ACC112 (cell line): Measurements from ENCODE around the gene NPIPB2.

Experiments
- H2AFZ ChIP-seq: fragments of 200-600 bp; sonication (generic); one replicate; pipeline ENCODE4 v1.6.0; 2017; ENCODE audit warnings: antibody characterized with exemption, low read length; ENCODE audit not compliant: unreplicated experiment
- H3K27ac ChIP-seq: fragments of 200-600 bp; sonication (generic); 2 replicates; pipeline ENCODE4 v1.5.1; 2014; ENCODE audit warnings: low read depth, mild to moderate bottlenecking, antibody characterized with exemption, low read length, moderate library complexity
- H3K27me3 ChIP-seq: fragments of 200-600 bp; sonication (generic); 2 replicates; pipeline ENCODE4 v1.6.1; 2014; ENCODE audit warnings: mild to moderate bottlenecking, antibody characterized with exemption, low read length, moderate library complexity, mixed read lengths; ENCODE audit not compliant: insufficient read depth
- H3K36me3 ChIP-seq: fragments of 200-600 bp; sonication (generic); 2 replicates; pipeline ENCODE4 v1.6.1; 2016; ENCODE audit warnings: mild to moderate bottlenecking, antibody characterized with exemption, low read length, moderate library complexity, mixed read lengths; ENCODE audit not compliant: insufficient read depth
- H3K4me1 ChIP-seq: fragments of 200-600 bp; sonication (generic); one replicate; pipeline ENCODE4 v1.6.1; 2016; ENCODE audit warnings: low read length, mixed read lengths; ENCODE audit not compliant: insufficient read depth, unreplicated experiment, control insufficient read depth
- H3K4me3 ChIP-seq: fragments of 200-600 bp; sonication (generic); 2 replicates; pipeline ENCODE4 v1.5.1; 2014; ENCODE audit warnings: mild to moderate bottlenecking, low read depth, low read length
- H3K79me2 ChIP-seq: fragments of 200-600 bp; sonication (generic); one replicate; pipeline ENCODE4 v1.6.0; 2016; ENCODE audit warnings: low read length; ENCODE audit not compliant: control insufficient read depth, unreplicated experiment, insufficient read depth

NPIPB2 gene

DNA sequence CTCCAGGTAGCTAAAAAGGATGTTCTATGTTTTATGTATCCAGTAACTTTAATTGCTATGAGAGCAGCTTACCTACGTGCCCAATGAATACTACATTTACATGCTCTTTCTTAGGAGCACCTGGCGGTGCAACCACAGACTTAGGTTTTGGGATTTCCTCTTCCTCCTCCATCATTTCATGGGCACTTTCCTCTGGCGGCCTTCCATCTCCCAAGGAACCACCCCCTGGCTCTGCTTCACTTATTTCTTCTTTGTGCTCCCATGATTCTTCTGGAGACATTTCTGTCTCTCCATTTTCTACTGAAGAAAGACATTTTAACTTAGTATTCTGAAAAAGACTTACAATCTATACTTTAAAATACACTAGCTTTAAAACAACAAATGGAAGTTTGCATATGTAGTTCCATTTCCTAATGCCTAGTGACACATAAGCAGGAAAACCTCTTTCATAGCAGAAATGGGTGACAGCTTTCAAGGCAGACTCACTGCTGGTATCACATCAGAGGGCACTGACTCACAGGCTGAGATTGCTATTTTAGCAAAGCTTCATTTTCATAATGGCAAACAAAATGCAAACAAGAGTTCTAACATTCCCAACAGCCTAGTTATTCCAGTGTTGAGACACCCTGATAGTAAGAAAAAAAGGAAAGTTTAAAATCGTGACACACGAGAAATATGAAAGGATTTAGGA, 45.2 kb downstream of the NPIPB2 start:
- peak overlapping the region; percentile 59 for H3K27ac ChIP-seq
- H3K4me1 ChIP-seq, result peaks cover 22% of the 10 kb centered on the region
- no peak overlapping the region for H2AFZ ChIP-seq
- H3K4me3 ChIP-seq, result no peak overlapping the region
- no peaks in the 10 kb centered on the region for H3K27me3 ChIP-seq
- peaks cover 16% of the 10 kb centered on the region for H3K36me3 ChIP-seq
- peaks cover 86% of the 10 kb centered on the region for H3K79me2 ChIP-seq

- peaks cover 57% of the 10 kb centered on the region for H3K79me2 ChIP-seq
Measured at GRCh38 chr16:11893571-11893970, 48.3 kb downstream of the NPIPB2 start.

DNA sequence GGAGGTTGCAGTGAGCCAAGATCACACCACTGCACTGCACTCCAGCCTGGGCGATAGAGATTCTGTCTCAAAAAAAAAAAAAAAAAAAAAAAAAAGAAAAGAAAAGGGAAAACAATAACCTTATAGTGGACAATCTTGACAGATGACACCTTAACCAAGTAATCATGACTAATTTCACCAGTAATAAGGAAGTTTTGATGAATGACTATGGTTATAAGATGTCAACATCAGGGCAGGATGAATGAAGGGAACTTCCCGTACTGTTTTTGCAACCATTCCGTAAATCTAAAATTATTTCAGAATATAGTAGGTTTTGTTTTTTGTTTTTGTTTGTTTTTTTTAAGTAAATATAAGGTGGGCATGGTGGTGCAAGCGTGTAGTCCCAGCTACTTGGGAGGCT, 49.1 kb downstream of the NPIPB2 start:
- H3K36me3 ChIP-seq, result peaks cover 25% of the 10 kb centered on the region
- H3K27ac ChIP-seq, result no peak overlapping the region
- no peak overlapping the region for H3K4me3 ChIP-seq
- no peak overlapping the region for H2AFZ ChIP-seq
- H3K79me2 ChIP-seq, result peaks cover 49% of the 10 kb centered on the region
- H3K4me1 ChIP-seq, result peaks cover 18% of the 10 kb centered on the region
- no peaks in the 10 kb centered on the region for H3K27me3 ChIP-seq

More at GRCh38 chr16:11893571-11893970, 48.3 kb downstream of the NPIPB2 start:
- no peak overlapping the region for H3K27ac ChIP-seq
- no peak overlapping the region for H3K4me3 ChIP-seq
- peaks cover 25% of the 10 kb centered on the region for H3K36me3 ChIP-seq
- no peak overlapping the region for H2AFZ ChIP-seq
- H3K4me1 ChIP-seq, result peaks cover 22% of the 10 kb centered on the region
- no peaks in the 10 kb centered on the region for H3K27me3 ChIP-seq

- Histone ChIP-seq H3K4me1 (no peaks in the 10 kb centered on the region), H3K27ac (no peak overlapping the region), H3K36me3 (peaks cover 27% of the 10 kb centered on the region), H3K4me3 (no peak overlapping the region), H3K27me3 (no peaks in the 10 kb centered on the region), H3K79me2 (peaks cover 31% of the 10 kb centered on the region), H2AFZ (no peak overlapping the region)
Measured at GRCh38 chr16:11890231-11890965, 51.4 kb downstream of the NPIPB2 start.

DNA sequence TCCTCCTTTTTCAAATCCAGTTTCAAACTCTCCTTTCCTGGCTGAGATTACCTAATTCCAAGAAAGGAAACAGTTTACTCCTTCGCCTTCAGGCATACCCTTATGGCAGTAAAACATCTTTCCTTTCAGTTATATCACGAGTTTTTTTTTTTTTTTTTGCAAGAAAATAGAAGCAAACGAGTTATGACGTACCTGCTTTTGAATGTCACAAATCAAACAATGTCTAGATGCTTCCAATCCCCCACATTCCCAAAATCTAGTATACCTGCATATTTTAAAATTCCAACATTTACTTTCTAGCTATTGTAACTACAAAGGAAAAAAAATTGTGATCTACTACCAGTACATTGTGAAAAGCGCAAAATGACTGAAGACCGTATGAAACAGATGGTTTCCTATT, 55.0 kb downstream of the NPIPB2 start:
- H2AFZ ChIP-seq, result no peak overlapping the region
- no peaks in the 10 kb centered on the region for H3K4me1 ChIP-seq
- H3K79me2 ChIP-seq, result peaks cover 5% of the 10 kb centered on the region
- H3K27me3 ChIP-seq, result no peaks in the 10 kb centered on the region
- H3K4me3 ChIP-seq, result no peak overlapping the region
- H3K36me3 ChIP-seq, result peaks cover 33% of the 10 kb centered on the region
- no peak overlapping the region for H3K27ac ChIP-seq

GRCh38 chr16:11884035-11884434, 57.8 kb downstream of the NPIPB2 start:
- H3K79me2 ChIP-seq, result peaks cover 11% of the 10 kb centered on the region
- no peak overlapping the region for H3K4me3 ChIP-seq
- no peaks in the 10 kb centered on the region for H3K27me3 ChIP-seq
- H3K4me1 ChIP-seq, result no peaks in the 10 kb centered on the region
- H2AFZ ChIP-seq, result no peak overlapping the region
- peaks cover 42% of the 10 kb centered on the region for H3K36me3 ChIP-seq
- no peak overlapping the region for H3K27ac ChIP-seq

DNA sequence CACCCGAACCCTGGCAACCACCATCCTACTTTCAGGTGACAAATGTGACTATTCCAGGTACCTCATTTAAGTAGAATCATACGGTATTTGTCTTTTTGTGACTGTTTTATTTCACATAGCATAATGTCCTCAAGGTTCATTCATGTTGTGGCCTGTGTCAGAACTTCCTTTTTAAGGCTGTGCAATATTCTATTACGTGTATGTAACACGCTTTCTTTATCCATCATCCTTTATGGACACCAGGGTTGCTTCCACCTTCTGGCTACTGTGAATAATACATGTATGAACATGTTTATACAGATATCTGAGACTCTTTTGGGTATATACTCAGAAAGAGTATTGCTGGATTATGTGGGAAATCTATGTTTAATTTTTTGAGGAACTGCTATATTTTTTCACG, 61.8 kb downstream of the NPIPB2 start:
- no peaks in the 10 kb centered on the region for H3K27me3 ChIP-seq

DNA sequence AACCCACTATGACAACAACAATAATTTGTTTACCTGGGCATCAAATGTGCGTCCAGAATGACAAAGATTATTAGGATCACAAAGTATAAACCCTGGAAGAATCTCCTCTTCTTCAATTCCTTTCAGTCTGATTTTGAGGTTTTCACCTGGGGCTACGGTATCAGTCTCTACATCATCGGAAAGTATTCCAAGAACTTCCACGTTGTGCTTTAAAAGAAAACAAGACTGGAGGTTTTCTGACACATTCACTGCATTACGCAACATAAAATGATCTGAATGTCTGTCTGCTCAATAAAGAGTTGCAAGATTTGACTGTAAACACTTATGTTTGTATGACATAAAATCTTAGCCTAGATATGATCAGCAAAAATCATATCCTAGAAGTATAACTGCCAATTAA, 64.5 kb downstream of the NPIPB2 start:
- peaks cover 25% of the 10 kb centered on the region for H3K79me2 ChIP-seq
- no peak overlapping the region for H3K27ac ChIP-seq
- no peak overlapping the region for H2AFZ ChIP-seq
- H3K4me3 ChIP-seq, result no peak overlapping the region
- H3K4me1 ChIP-seq, result peaks cover 10% of the 10 kb centered on the region
- H3K27me3 ChIP-seq, result no peaks in the 10 kb centered on the region
- H3K36me3 ChIP-seq, result peaks cover 51% of the 10 kb centered on the region

More for the DNA sequence above, 61.8 kb downstream of the NPIPB2 start:
- Histone ChIP-seq H3K27ac (no peak overlapping the region), H3K4me1 (peaks cover 10% of the 10 kb centered on the region), H2AFZ (no peak overlapping the region), H3K79me2 (peaks cover 25% of the 10 kb centered on the region), H3K4me3 (no peak overlapping the region), H3K36me3 (peaks cover 54% of the 10 kb centered on the region)
